Stimulated activated CD8-positive, alpha-beta memory T cell treated with anti-CD3 and anti-CD28 coated beads, Interleukin-2, amount 100 ng/mL, for 1 hour (primary cell): Measurements from ENCODE around the gene DYRK1A.

Experiments used
- DNase-seq, 2 donors: peaks; one replicate each; pipeline ENCODE4 v3.0.0-alpha.2; 2020; ENCODE audit warnings: low read depth in 2 of 2

DYRK1A gene

GRCh38 chr21:37365517-37366481 is 774 bp upstream of the DYRK1A start:
- DNase-seq = peak in 1 of 2 donors; percentile 28

DNA sequence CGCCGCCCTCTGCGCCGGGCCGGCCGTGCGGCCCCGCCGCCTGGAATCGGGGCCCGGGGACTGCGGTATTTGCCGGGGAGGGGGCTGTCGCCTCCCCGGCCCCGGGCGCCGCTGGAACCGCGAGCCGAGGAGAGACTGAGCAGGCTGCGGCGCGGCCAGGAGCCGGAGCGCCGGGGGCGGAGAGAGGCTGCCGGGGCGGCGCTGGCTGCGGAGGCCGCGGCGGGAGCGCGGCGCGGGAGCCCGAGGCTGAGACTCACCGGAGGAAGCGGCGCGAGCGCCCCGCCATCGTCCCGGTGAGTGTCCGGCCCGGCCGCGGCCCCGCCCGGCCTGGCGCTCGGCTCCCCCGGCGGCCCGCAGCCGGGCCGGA is 746 bp downstream of the DYRK1A start:
- DNase-seq = peak in 1 of 2 donors; percentile 17

GRCh38 chr21:37367703-37368540 is 1.3 kb downstream of the DYRK1A start:
- DNase-seq = no peak

- no peak for DNase-seq
Observed at GRCh38 chr21:37368541-37369279, 2.1 kb downstream of the DYRK1A start.

DNA sequence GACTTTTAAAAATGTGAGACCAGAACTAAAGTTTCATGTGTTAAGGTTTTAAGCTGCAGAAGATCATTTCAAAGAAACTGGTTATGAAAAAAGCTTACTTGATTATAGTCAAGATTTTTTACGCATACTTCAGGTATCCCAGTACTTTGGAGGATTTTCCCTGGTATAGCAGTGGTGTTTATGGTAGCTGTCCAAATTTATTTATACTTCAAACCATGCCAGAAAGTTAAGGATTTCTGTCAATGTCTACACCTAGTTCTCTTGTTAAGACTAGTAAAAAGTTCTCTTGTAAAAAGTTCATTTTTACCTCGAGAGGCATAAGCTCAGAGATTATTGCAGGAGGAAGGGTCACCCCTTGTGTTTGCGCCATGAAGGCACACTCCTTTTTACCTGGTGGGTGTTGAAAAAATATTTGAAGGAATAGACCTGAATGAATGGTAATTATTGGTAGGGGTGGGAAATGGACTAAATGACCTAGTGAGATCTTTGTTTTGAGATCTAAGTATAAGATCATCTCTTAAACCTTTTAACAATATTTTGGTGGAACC is 2.8 kb downstream of the DYRK1A start:
- no peak for DNase-seq

DNA sequence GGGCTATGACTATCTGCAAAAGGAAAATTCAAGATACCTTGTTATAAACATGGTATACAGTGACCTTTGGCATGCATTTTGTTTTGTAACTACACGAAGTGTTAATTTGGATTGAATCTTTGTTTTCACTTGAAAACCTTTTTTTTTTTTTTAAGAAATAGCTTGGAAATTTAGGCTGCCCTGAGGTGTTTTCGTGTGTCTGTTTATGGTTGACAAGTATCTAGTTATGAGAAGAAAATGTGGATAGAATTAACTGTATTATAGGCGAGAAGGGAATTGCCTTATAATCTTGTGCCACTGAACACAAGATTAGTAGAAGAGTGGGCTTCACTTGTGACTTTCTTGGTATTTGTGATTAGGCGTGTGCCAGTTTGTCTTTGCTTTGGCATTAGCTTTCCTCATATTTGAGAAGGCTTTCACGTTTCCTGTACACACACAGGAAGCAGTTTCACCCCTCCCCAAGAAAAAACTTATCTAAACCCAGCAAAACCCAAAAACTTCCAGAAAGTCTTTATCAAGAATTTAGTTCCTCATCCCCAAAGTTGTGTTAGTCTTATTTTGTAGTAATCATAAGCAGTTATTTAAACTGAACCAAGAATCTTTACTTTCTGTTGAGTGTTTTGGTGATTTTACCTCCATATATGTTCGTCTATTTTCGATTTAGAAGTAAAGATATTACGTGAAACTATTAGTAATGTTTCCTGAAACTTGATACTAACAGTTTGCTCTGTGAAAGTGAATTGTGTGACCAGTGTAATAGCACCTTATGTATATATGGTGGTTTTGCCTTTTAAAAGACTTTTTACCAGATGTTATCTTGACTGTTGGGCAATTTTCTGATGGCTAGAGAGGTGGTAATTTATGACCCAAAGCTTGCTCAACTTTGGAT is 3.8 kb downstream of the DYRK1A start:
- no peak for DNase-seq

GRCh38 chr21:37371041-37371397 is 4.4 kb downstream of the DYRK1A start:
- no peak for DNase-seq

GRCh38 chr21:37372127-37372731 is 5.7 kb downstream of the DYRK1A start:
- DNase-seq = no peak

DNA sequence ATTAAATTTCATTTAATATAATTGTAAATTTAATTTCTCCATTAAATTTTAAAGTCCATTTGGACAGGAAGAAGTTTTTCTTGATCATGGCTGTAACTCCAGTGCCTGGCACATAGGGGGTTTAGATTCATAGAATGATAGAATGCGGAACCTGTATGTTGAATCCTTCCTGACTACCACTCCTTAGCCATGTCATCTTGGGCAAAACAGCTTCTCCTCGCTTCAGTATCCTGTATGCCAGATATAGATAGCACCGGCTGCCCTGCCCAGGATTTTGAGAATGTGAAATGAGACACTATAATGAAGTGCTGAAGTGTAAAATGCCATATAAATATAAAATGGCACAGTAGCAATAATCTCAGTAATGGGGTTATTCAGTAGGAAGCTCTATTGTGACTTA is 6.4 kb downstream of the DYRK1A start:
- no peak for DNase-seq

DNA sequence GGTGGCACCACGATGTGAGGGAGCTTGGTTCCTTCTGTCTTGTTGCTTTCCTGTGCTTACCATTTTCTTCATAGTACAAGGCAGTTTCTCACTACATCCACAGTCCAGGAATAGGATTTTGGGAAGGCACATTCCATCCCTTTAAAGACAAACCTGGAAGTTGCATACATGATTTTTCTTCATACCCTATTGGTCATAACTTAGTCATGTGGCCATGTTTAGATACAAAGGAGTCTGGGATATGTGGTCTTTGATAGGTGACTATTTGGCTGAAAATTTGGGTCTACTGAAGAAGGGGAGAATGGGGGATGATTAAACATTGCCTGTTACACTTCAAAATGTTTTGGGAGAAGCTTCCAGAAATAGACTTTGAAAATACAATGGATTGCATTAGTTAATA is 7.0 kb downstream of the DYRK1A start:
- DNase-seq = no peak

DNA sequence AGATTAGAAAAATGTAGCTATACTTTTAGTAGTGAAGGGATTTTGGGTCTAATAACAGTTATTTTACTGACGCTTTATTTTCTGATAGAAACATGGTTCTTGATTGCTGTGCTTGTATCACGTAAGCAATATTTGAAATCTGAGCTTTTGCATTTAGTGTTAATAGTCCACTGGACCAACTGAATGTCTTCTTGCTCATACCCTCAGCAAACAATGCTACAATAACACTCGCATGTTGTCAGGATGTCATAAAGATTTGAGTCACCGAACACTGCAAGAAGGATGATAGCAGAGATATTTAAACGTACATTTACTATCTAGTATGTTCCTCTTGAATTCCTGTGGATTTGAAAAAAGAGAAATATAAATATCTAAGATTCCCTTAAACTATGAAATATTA is 7.5 kb downstream of the DYRK1A start:
- DNase-seq = no peak

GRCh38 chr21:37375866-37376574 is 9.4 kb downstream of the DYRK1A start:
- DNase-seq = no peak

DNA sequence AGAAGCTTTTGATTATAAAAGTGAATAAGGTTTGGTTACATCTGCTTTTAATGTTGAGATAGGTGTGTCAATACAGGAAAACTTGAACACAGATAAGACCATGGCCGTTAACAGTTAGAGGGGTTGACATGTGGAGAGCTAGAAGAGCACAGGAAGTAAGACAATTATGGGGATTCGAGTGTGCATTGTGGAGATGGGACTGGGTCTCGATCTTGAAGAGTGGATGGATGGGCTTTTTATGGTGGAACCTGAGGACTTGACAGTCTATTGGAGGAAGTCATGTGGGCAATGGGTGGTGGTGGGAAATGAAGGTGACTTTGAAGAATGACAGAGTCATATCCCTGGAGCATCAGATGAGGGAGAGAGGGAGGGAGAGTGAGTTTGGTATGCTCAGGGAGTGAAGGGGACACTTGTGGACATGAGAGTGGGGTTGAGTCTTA is 12.1 kb downstream of the DYRK1A start:
- no peak for DNase-seq

DNA sequence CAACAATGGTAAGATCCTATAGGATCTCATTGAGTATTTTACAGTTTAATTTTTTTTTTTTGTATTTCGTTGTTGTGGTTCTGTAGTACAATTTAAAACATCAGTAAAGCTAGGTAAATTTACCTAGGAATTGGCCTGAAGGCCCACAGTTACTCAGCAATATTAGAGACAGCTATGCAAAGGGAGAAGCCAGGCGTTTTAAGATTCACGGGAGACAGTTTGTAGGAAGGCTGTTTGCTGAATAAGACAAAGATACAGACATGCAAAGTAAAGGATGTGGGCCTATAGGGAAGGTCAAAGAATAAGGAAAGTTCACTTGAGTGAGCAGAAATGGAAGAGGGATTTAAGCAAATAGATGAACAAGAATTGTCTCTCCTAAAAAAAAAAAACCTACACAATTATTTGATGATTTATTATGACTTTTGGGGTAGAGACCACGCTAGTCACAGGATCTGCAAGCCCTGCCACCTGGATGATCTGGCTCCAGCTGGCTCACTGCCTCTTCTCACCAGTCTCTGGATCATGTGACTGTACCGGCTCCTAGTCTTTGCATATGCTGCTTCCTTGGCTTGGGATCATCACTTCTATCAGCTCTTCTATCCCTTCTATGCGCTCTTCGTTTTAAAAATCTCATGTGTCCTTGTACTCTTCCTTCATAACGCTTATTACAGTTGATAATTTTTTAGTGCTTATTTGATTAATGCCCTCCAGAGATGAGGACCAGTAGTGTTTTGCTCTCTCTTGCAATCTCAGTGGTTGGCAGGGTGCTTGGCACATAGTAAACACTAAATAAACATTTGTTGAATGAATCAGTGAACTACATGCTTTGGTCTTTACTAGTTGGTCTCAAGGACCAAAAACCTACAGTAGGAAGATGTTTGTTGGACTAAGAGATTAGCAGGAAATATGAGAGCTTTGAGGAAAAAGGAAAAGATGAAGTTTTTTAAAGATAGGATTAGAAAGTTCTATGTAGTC is 14.1 kb downstream of the DYRK1A start:
- DNase-seq = no peak

- DNase-seq = no peak
Observed at GRCh38 chr21:37381883-37382585, 15.5 kb downstream of the DYRK1A start.

DNA sequence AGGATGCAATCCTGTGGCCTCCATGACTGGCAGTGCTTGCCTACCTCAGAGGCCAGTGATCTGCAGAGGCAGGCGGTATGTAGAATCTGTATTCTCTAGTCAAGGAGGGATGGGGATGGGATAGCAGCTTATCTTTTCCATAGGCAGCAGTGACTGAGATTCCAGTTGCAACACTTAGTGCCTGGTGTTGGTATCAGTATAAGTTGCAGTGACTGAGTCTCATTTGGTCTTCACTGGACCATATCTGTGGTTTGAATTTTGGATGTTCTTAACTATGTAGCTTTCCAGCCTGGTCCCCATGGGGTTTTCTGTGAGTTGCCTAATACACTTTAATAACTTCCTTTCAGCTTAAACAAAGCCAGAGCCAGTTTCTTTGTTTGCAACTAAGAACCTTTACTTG is 16.5 kb downstream of the DYRK1A start:
- DNase-seq = no peak

DNA sequence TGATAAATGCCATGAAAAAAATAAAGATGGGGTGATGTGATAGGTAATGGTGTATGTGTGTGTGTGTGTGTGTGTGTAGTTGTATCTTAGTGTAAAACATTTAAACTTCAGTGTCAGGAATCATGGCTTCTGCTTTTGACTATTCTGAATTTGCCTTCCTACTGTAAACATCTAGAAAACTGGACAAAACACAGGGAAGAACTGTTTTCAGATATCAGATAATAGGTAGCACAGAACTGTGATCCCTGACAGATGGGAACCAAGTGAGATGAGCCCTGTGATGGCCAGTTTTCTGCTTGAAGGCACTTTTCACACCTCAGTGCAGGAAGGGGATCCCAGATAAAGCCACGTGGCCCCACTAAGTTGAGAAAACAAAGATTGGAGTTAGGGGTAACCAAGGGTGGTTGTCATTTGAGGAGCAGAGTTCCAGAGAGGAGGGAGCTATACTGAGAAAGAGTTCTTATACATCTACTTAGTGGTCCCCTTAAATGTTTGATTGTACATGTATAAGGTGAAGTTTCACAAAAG is 17.3 kb downstream of the DYRK1A start:
- DNase-seq = no peak

DNA sequence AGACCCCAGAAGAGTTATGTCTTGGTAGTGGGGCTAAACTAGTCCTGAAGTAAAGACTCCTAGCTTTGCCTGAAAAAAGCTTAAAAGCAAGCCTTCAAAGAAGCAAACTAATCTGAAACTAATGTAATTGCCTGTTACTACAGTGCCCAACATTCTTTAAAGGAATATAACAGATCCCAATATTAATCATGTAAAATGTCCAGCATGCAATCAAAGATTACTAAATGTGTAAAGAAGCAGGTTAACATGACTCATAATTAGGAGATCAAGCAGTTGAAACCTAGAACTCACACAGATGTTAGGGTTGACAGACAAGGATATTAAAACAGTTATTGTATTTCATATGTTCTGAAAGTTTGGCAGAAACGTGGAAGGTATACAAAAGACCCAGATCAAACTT is 17.8 kb downstream of the DYRK1A start:
- no peak for DNase-seq
